HL-60 (cell line): ENCODE measurements around the gene UBE2S.
A peak's percentile ranks its signal among the peaks of the same experiment; 100 is the strongest.
"Not testable (repeated sequence)": the region's sequence is repeated elsewhere in the genome, so short reads cannot be mapped to it uniquely, and the experiment has no call there.

Experiments
- DNase-seq, 2 experiments: peaks; one replicate each; pipeline ENCODE4 v3.0.0-alpha.2; 2010 to 2020; ENCODE audit warnings: low read depth in 1 of 2, low spot score in 1 of 2
- H3K27ac ChIP-seq: fragments of 250-450 bp; sonication (Bioruptor Pico); replicated peaks from 2 replicates; pipeline ENCODE4 v1.5.1; 2020; ENCODE audit warnings: mild to moderate bottlenecking, moderate library complexity
- H3K27me3 ChIP-seq: fragments of 250-450 bp; sonication (Bioruptor Pico); 2 replicates; pipeline ENCODE4 v1.5.1; 2021; ENCODE audit warnings: mild to moderate bottlenecking, moderate library complexity; ENCODE audit not compliant: insufficient read depth, poor library complexity, severe bottlenecking
- H3K4me3 ChIP-seq: replicated peaks from 2 replicates; pipeline ENCODE4 v1.5.1; 2011; ENCODE audit warnings: mild to moderate bottlenecking, control low read depth, low read length; ENCODE audit not compliant: insufficient read depth
- CTCF ChIP-seq: IDR thresholded peaks from one replicate; pipeline ENCODE4 v1.5.1; 2011; ENCODE audit warnings: low read length, control low read depth, inconsistent platforms; ENCODE audit not compliant: insufficient read depth
- GABPA ChIP-seq: IDR thresholded peaks from 2 replicates; pipeline ENCODE4 v1.6.1; 2012; ENCODE audit warnings: low read depth
- POLR2AphosphoS5 ChIP-seq: IDR thresholded peaks from 2 replicates; pipeline ENCODE4 v1.6.1; 2012; ENCODE audit warnings: low read depth
- SPI1 ChIP-seq: IDR thresholded peaks from 2 replicates; pipeline ENCODE4 v1.6.1; 2012; ENCODE audit warnings: low read depth, mild to moderate bottlenecking, borderline replicate concordance
- TF ChIP-seq, protein P1 (sequence below): IDR thresholded peaks from 2 replicates; pipeline ENCODE4 v1.6.1; 2012; ENCODE audit warnings: low read depth; ENCODE audit not compliant: insufficient replicate concordance

UBE2S gene

GRCh38 chr19:55410168-55410567, 2.6 kb upstream of the UBE2S start:
- Histone ChIP-seq H3K27ac (no peak overlapping the region), H3K27me3 (no peaks in the 10 kb centered on the region), H3K4me3 (no peak overlapping the region)
- DNase-seq, result no peak
- TF ChIP-seq, protein P1, sequence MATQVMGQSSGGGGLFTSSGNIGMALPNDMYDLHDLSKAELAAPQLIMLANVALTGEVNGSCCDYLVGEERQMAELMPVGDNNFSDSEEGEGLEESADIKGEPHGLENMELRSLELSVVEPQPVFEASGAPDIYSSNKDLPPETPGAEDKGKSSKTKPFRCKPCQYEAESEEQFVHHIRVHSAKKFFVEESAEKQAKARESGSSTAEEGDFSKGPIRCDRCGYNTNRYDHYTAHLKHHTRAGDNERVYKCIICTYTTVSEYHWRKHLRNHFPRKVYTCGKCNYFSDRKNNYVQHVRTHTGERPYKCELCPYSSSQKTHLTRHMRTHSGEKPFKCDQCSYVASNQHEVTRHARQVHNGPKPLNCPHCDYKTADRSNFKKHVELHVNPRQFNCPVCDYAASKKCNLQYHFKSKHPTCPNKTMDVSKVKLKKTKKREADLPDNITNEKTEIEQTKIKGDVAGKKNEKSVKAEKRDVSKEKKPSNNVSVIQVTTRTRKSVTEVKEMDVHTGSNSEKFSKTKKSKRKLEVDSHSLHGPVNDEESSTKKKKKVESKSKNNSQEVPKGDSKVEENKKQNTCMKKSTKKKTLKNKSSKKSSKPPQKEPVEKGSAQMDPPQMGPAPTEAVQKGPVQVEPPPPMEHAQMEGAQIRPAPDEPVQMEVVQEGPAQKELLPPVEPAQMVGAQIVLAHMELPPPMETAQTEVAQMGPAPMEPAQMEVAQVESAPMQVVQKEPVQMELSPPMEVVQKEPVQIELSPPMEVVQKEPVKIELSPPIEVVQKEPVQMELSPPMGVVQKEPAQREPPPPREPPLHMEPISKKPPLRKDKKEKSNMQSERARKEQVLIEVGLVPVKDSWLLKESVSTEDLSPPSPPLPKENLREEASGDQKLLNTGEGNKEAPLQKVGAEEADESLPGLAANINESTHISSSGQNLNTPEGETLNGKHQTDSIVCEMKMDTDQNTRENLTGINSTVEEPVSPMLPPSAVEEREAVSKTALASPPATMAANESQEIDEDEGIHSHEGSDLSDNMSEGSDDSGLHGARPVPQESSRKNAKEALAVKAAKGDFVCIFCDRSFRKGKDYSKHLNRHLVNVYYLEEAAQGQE, result no peak
- TF ChIP-seq GABPA (no peak), CTCF (no peak), POLR2AphosphoS5 (no peak), SPI1 (no peak)

DNA sequence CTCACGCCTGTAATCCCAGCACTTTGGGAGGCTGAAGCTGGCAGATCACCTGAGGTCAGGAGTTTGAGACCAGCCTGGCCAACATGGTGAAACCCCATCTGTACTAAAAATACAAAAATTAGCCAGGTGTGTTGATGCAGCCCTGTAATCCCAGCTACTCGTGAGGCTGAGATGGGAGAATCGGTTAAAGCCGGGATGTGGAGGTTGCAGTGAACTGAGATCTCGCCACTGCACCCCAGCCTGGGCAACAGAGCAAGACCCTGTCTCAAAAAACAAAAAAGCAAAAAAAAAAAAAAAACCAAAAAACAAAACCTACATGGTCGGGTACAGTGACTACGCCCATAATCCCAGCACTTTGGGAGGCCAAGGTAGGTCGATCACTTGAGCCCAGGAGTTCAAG, 1.6 kb upstream of the UBE2S start:
- H3K27ac ChIP-seq, H3K27me3 ChIP-seq, H3K4me3 ChIP-seq, DNase-seq: not testable (repeated sequence)

GRCh38 chr19:55408533-55408872, 915 bp upstream of the UBE2S start:
- TF ChIP-seq SPI1 (no peak), GABPA (no peak), POLR2AphosphoS5 (no peak), CTCF (no peak)
- TF ChIP-seq, protein P1, result no peak
- H3K27me3 ChIP-seq, result no peaks in the 10 kb centered on the region

DNA sequence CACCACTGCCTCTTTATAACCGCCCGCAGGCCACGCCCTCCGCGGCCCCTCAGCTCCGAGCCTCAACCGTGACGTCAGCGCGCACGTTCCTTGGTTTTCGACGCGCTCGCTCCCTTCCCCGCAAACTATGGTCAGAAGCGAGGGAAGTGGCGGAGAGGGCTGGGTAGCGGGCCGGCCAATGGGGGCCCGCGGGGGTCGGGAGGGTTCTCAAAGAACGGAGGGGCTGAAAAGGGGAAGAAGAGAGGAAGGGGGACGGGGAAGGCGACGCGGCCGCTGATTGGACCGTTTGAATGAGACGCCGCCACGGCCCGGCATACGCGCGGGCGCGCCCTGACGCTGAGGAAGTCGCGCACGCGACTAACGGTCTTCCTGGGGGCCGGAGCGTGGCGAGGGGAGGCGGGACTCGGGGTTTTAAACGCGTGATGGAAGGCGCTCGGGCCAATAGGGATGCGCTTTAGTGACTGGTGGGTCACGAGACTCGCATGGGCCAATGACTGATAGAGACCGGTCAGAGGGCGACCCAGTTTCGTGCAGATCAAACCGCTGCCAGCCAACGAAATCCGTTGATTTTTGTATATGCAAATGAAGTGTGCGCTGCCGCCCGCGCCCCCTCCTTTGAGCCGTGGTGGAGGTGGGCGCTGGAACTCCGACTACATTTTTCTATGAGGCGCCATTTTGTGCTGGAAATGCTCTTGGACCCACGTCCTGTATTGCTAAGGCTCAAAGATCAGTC, 378 bp upstream of the UBE2S start:
- DNase-seq, result peak; percentile 99
- TF ChIP-seq, protein P1, result no peak
- peak; percentile 81 for TF ChIP-seq SPI1

More at GRCh38 chr19:55408533-55408872, 915 bp upstream of the UBE2S start:
- peak overlapping the region; percentile 1; the same call in 1 of the 2 replicates for H3K4me3 ChIP-seq
- DNase-seq, result no peak
- peak overlapping the region; percentile 98 for H3K27ac ChIP-seq

More for the DNA sequence above, 378 bp upstream of the UBE2S start:
- Histone ChIP-seq H3K27ac (peak overlapping the region; percentile 98), H3K4me3 (peak overlapping the region; percentile 91), H3K27me3 (no peaks in the 10 kb centered on the region)
